Posterior cingulate gyrus (tissue), 11 donors: Measurements from ENCODE around the gene MED27.

ENCODE experiments used
- DNase-seq, 10 donors: peaks; one replicate each; pipeline versions ENCODE4 v3.0.0 to v3.0.0-alpha.2; 2020 to 2021; ENCODE audit warnings: mixed read lengths in 3 of 10
- intact Hi-C: fragments of 100-400 bp; cut with DNase I; formaldehyde crosslinking; loops from one replicate; pipeline ENCODE4 v1.15.1; 2023

The MED27 gene

GRCh38 chr9:131892902-131893500 lies 186.7 kb downstream of the MED27 start:
- intact Hi-C loops = no loop called here
- DNase-seq = peak in 1 of 10 donors; percentile 75

GRCh38 chr9:131892162-131892707 lies 187.4 kb downstream of the MED27 start:
- no peak for DNase-seq
- intact Hi-C loops = no loop called here

- intact Hi-C loops = no loop called here
- DNase-seq = no peak
Measured at GRCh38 chr9:131891598-131891997, 188.1 kb downstream of the MED27 start.

GRCh38 chr9:131889437-131890251 lies 190.0 kb downstream of the MED27 start:
- DNase-seq = no peak

GRCh38 chr9:131888923-131889322 lies 190.7 kb downstream of the MED27 start:
- intact Hi-C loops = no loop called here
- DNase-seq = no peak

More at GRCh38 chr9:131889437-131890251, 190.0 kb downstream of the MED27 start:
- intact Hi-C loops = no loop called here

- intact Hi-C loops = no loop called here
- no peak for DNase-seq
Measured at GRCh38 chr9:131887680-131888079, 192.0 kb downstream of the MED27 start.

- no peak for DNase-seq
- intact Hi-C loops = no loop called here
Measured at GRCh38 chr9:131886826-131887225, 192.8 kb downstream of the MED27 start.

- intact Hi-C loops = no loop called here
- DNase-seq = peak in 1 of 10 donors; percentile 23
Measured at GRCh38 chr9:131885144-131885609, 194.5 kb downstream of the MED27 start.

- DNase-seq = no peak
- intact Hi-C loops = no loop called here
Measured at GRCh38 chr9:131884222-131884621, 195.4 kb downstream of the MED27 start.

GRCh38 chr9:131880833-131881583 lies 198.7 kb downstream of the MED27 start:
- DNase-seq = no peak
- intact Hi-C loops = no loop called here

GRCh38 chr9:131879911-131880290 lies 199.8 kb downstream of the MED27 start:
- intact Hi-C loops = no loop called here
- DNase-seq = peak in 1 of 10 donors; percentile 80

- DNase-seq = peak in 3 of 10 donors; percentile 42 to 88 (median 82)
- intact Hi-C loops = no loop called here
Measured at GRCh38 chr9:131879181-131879910, 200.3 kb downstream of the MED27 start.

- intact Hi-C loops = no loop called here
- peak in 1 of 10 donors; percentile 46 for DNase-seq
Measured at GRCh38 chr9:131876486-131876885, 203.2 kb downstream of the MED27 start.

- intact Hi-C loops = no loop called here
- peak in 2 of 10 donors; percentile 39 to 61 for DNase-seq
Measured at GRCh38 chr9:131875828-131876485, 203.7 kb downstream of the MED27 start.

- DNase-seq = peak in 2 of 10 donors; percentile 24 to 54
Measured at GRCh38 chr9:131874916-131875670, 204.6 kb downstream of the MED27 start.

GRCh38 chr9:131874447-131874846 lies 205.2 kb downstream of the MED27 start:
- intact Hi-C loops = no loop called here
- DNase-seq = peak in 1 of 10 donors; percentile 45

More at GRCh38 chr9:131874916-131875670, 204.6 kb downstream of the MED27 start:
- intact Hi-C loops = no loop called here

- intact Hi-C loops = no loop called here
- peak in 2 of 10 donors; percentile 40 to 70 for DNase-seq
Measured at GRCh38 chr9:131873891-131874440, 205.7 kb downstream of the MED27 start.

- peak in 1 of 10 donors; percentile 22 for DNase-seq
- intact Hi-C loops = no loop called here
Measured at GRCh38 chr9:131873335-131873734, 206.3 kb downstream of the MED27 start.
